ENCODE results near the gene AMDHD2. TPM values are rescaled to one million over a fixed set of nuclear protein-coding genes. Genes with fewer than 3 reads are reported as not detected.

AMDHD2 gene
- total and polyA plus RNA-seq, 2 of the 8 experiments (the other 6 are each of a cell fraction or from before 2014, with no cell fraction given) = 43.0 to 54.6 TPM

DNA sequence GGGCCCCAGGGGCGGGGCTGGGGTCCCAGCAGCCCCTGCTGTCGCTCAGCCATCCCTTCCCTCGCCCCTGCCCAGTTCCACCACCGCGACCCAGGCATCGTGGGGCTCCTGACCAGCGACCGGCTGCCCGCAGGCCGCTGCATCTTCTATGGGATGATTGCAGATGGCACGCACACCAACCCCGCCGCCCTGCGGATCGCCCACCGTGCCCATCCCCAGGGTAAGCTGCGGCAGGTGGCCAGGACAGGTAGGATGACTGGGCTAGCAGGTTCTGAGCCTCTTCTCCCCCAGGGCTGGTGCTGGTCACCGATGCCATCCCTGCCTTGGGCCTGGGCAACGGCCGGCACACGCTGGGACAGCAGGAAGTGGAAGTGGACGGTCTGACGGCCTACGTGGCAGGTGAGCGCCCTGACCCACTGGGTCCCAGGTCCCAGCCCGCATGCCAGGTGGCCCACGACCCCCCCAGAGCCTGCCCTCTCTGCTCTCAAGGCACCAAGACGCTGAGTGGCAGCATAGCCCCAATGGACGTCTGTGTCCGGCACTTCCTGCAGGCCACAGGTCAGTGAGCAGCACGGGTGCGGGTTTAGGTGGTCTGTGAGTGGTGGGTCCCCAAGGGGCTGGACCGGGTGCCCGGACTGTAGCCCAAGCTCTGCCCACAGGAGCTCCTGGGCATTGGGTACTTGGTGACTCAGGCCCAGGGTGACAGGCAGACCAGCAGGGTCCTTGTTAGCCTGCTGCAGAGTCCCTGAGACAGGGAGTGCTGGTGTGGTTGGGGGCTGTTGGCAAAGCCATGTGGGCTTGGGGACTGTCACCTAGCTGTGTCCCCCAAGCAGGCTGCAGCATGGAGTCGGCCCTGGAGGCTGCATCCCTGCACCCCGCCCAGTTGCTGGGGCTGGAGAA is 8.2 kb downstream of the AMDHD2 start:
- Histone ChIP-seq H3K27me3 (replicated peaks in 1 of 4; ENCODE audit: control insufficient read depth in 3 of 4, extremely low read depth in 1 of 4, insufficient read depth in 3 of 4, low read length in 3 of 4) (no peaks in the 10 kb centered on the region), H3K4me3 (ENCODE audit: extremely low read depth in 1 of 4, insufficient read depth in 2 of 4, low read depth in 3 of 4, low read length in 4 of 4) (no peak overlapping the region), H3K23me2 (ENCODE audit: low read depth, low read length) (peaks cover 14% of the 10 kb centered on the region), H2BK20ac (ENCODE audit: low read length) (no peak overlapping the region), H2AFZ (ENCODE audit: low read length) (no peak overlapping the region), H3K9ac (replicated peaks in 1 of 4; ENCODE audit: extremely low read depth in 1 of 4, low read depth in 3 of 4, low read length in 3 of 4) (no peak overlapping the region), H2BK120ac (replicated peaks; ENCODE audit: low read depth, low read length) (no peak overlapping the region), H3K36me3 (ENCODE audit: control insufficient read depth in 2 of 4, insufficient read depth in 4 of 4, low read length in 3 of 4) (peaks cover 5 to 25% (median 13%) of the 10 kb centered on the region in 4 experiments), H4K8ac (ENCODE audit: extremely low read depth, insufficient read depth, low read length) (no peak overlapping the region; the same call in 1 of the 2 replicates), H3K27ac (ENCODE audit: low read depth, low read length) (no peak overlapping the region), H3K14ac (ENCODE audit: insufficient read length) (no peak overlapping the region), H2BK12ac (ENCODE audit: low read depth, low read length) (no peak overlapping the region), H3K4me1 (replicated peaks in 1 of 4; ENCODE audit: control insufficient read depth in 3 of 4, insufficient read depth in 4 of 4, low read length in 3 of 4) (peaks cover 0 to 9% (median 7%) of the 10 kb centered on the region in 4 experiments; a peak in 4 of 7 replicates), H4K20me1 (replicated peaks in 1 of 2; ENCODE audit: control insufficient read depth in 1 of 2, insufficient read depth in 2 of 2, low read length in 2 of 2) (peaks cover 0 to 18% of the 10 kb centered on the region in 2 experiments), H2AK5ac (ENCODE audit: low read depth, low read length) (no peak overlapping the region), H3K56ac (replicated peaks; ENCODE audit: insufficient read length, low read depth, low read length) (no peak overlapping the region), H3K23ac (ENCODE audit: insufficient read length) (no peak overlapping the region), H4K91ac (replicated peaks; ENCODE audit: insufficient read length, low read length) (no peak overlapping the region), H3K18ac (ENCODE audit: extremely low read depth, low read length) (no peak overlapping the region), H3K79me1 (ENCODE audit: low read depth, low read length) (peaks cover under 1% of the 10 kb centered on the region), H2BK15ac (ENCODE audit: low read length) (no peak overlapping the region), H3K79me2 (ENCODE audit: control insufficient read depth in 1 of 2, insufficient read depth in 2 of 2, low read length in 2 of 2) (no peaks in the 10 kb centered on the region), H3K4ac (replicated peaks; ENCODE audit: insufficient read length, low read depth, low read length) (no peak overlapping the region), H4K5ac (ENCODE audit: insufficient read length, low read depth, low read length) (no peak overlapping the region), H3K4me2 (ENCODE audit: insufficient read depth in 1 of 2, low read depth in 2 of 2, low read length in 2 of 2) (no peak overlapping the region), H2BK5ac (ENCODE audit: low read depth, low read length) (no peak overlapping the region), H3K9me3 (ENCODE audit: insufficient read depth in 2 of 2, low read depth in 1 of 2, low read length in 1 of 2) (no peaks in the 10 kb centered on the region)
- WGBS, 2 experiments (ENCODE audit: extremely low coverage in 1 of 2, insufficient coverage in 1 of 2, insufficient read length in 1 of 2, insufficient replicate concordance in 2 of 2, low coverage in 1 of 2, low lambda C conversion rate in 2 of 2, missing lambda C conversion rate in 1 of 2) = 96% methylated on average over 36 of the region's 36 CpGs; no CpG with 5 or more reads in 1 of the 2 experiments
- no peak for DNase-seq (ENCODE audit: low read depth in 1 of 2, low spot score in 2 of 2)
- ChIA-PET CTCF (ENCODE audit: partially characterized antibody) (interaction anchor here (0.9 to 1.1 kb wide), 3 partner anchors 15 to 90 kb away, joined by 3 to 5 read pairs (median 3); no protein-coding TSS in a partner anchor), POLR2A (ENCODE audit: partially characterized antibody) (interaction anchor here (1.7 to 5.6 kb wide), 2 partner anchors 7 to 374 kb away, joined by 3 to 108 read pairs; partner anchors contain the start of gene AMDHD2)
- FAIRE-seq = no peak
- TF ChIP-seq CEBPB (IDR thresholded peaks at IDR 0.05; ENCODE audit: low read depth, low read length) = no peak
- no peak for TF ChIP-seq TBP (IDR thresholded peaks at IDR 0.05; ENCODE audit: low read depth, low read length)
- TF ChIP-seq NRF1 (IDR thresholded peaks at IDR 0.05; ENCODE audit: low read depth, low read length) = no peak
- no peak for TF ChIP-seq TCF12 (IDR thresholded peaks at IDR 0.05; ENCODE audit: low read depth, low read length)
- TF ChIP-seq SIX5 (IDR thresholded peaks at IDR 0.05; ENCODE audit: low read depth, low read length) = no peak
- TF ChIP-seq CTBP2 (IDR thresholded peaks at IDR 0.05; ENCODE audit: borderline replicate concordance, insufficient read depth, insufficient read length, low read length) = no peak
- no peak for TF ChIP-seq GABPA (IDR thresholded peaks at IDR 0.05; ENCODE audit: borderline replicate concordance, insufficient read depth, low read length)
- no peak for TF ChIP-seq KDM1A (IDR thresholded peaks at IDR 0.05; ENCODE audit: borderline replicate concordance, low read length)
- TF ChIP-seq TAF7 (optimal IDR thresholded peaks at IDR 0.05; ENCODE audit: borderline replicate concordance, low read depth, low read length) = no peak
- no peak for TF ChIP-seq YY1 (IDR thresholded peaks at IDR 0.05; ENCODE audit: low read depth, low read length)
- no peak for TF ChIP-seq ZNF274 (IDR thresholded peaks at IDR 0.05; ENCODE audit: borderline replicate concordance, extremely low read depth, low read length)
- no peak for TF ChIP-seq EGR1 (IDR thresholded peaks at IDR 0.05; ENCODE audit: borderline replicate concordance, low read depth, low read length)
- TF ChIP-seq BRCA1 (IDR thresholded peaks at IDR 0.05; ENCODE audit: low read depth, low read length) = no peak

Measured in H1 (cell line).